Peyer's patch (tissue), 4 donors: ENCODE results near the gene CCR7.

ENCODE experiments used
- CTCF ChIP-seq, 6 experiments: fragments of 450-650 bp in 4 of 6; fragments of 200-600 bp in 2 of 6; sonication (generic) in 1 of 6; IDR thresholded peaks; one replicate each; pipeline ENCODE4 v1.5.1; 2017 to 2019; ENCODE audit warnings: antibody characterized with exemption in 6 of 6, mild to moderate bottlenecking in 3 of 6, moderate library complexity in 1 of 6
- POLR2A ChIP-seq, 2 donors: fragments of 450-650 bp; IDR thresholded peaks; one replicate each; pipeline ENCODE4 v1.5.1; 2017; ENCODE audit warnings: antibody characterized with exemption in 2 of 2, mild to moderate bottlenecking in 2 of 2, moderate library complexity in 2 of 2

DNA sequence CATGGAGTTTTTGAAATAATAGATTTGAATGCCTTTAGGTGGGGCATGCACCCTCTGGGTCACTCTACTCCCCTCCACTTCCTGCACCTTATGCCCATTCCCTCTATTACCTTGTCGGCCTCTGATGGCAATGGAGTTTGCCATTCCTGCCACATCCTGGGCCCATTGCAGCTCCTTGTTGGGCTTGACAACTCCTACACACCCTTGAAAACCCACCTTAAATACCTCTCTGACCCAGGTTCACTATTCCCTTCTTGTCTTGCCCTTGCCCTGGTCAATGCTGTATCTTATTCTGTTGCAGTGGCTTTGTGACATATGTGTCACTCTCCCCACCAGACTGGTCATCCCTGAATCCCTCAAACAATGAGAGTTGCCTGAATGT is 2.4 kb downstream of the CCR7 start:
- TF ChIP-seq POLR2A (IDR thresholded peaks at IDR 0.05), result no peak
- TF ChIP-seq CTCF (IDR thresholded peaks at IDR 0.05), result no peak
